ENCODE data around the gene TRIM10. TPM values are rescaled to one million over a fixed set of nuclear protein-coding genes. Genes with fewer than 3 reads are reported as not detected.

TRIM10 gene
- total and polyA plus RNA-seq, 4 donors = 0.29 to 128 (median 0.73) TPM

GRCh38 chr6:30129265-30130178 lies 31.5 kb downstream of the TRIM10 start:
- H3K9me3 ChIP-seq (ENCODE audit: control insufficient read depth in 4 of 4, low read length in 3 of 4) = no peaks in the 10 kb centered on the region
- no peak for DNase-seq (ENCODE audit: low spot score)
- no peak overlapping the region for H3K9ac ChIP-seq (ENCODE audit: low read depth in 1 of 2, low read length in 2 of 2)
- TF ChIP-seq HNF4G (IDR thresholded peaks at IDR 0.05) = no peak
- TF ChIP-seq SP1 (IDR thresholded peaks at IDR 0.05) = no peak
- no peak overlapping the region for H3K27ac ChIP-seq (ENCODE audit: low read depth in 1 of 2, low read length in 2 of 2)
- no peaks in the 10 kb centered on the region for H3K36me3 ChIP-seq (ENCODE audit: control insufficient read depth in 4 of 4, insufficient read depth in 3 of 4, low read depth in 1 of 4, low read length in 3 of 4)
- WGBS = 70% methylated on average over 10 of the region's 10 CpGs
- peaks cover 0 to 14% (median 1%) of the 10 kb centered on the region in 4 donors for H3K27me3 ChIP-seq (ENCODE audit: control insufficient read depth in 4 of 4, insufficient read depth in 4 of 4, low read length in 3 of 4)
- H3K4me3 ChIP-seq (ENCODE audit: low read depth in 1 of 3, low read length in 3 of 3) = no peak overlapping the region
- H3K4me1 ChIP-seq (ENCODE audit: control insufficient read depth in 4 of 4, insufficient read depth in 4 of 4, low read length in 3 of 4) = peaks cover 2 to 7% (median 4%) of the 10 kb centered on the region in 4 donors

GRCh38 chr6:30127238-30128093 lies 33.5 kb downstream of the TRIM10 start:
- H3K36me3 ChIP-seq (ENCODE audit: control insufficient read depth in 4 of 4, insufficient read depth in 3 of 4, low read depth in 1 of 4, low read length in 3 of 4) = no peaks in the 10 kb centered on the region
- DNase-seq (ENCODE audit: low spot score) = no peak
- 27% methylated on average over 50 of the region's 50 CpGs for WGBS
- H3K4me1 ChIP-seq (ENCODE audit: control insufficient read depth in 4 of 4, insufficient read depth in 4 of 4, low read length in 3 of 4) = peaks cover 2 to 7% (median 4%) of the 10 kb centered on the region in 4 donors
- peaks cover 0 to 12% (median 1%) of the 10 kb centered on the region in 4 donors for H3K27me3 ChIP-seq (ENCODE audit: control insufficient read depth in 4 of 4, insufficient read depth in 4 of 4, low read length in 3 of 4)
- H3K27ac ChIP-seq (ENCODE audit: low read depth in 1 of 2, low read length in 2 of 2) = no peak overlapping the region
- H3K9me3 ChIP-seq (ENCODE audit: control insufficient read depth in 4 of 4, low read length in 3 of 4) = no peaks in the 10 kb centered on the region
- H3K9ac ChIP-seq (ENCODE audit: low read depth in 1 of 2, low read length in 2 of 2) = no peak overlapping the region
- no peak for TF ChIP-seq TAF1 (conservative IDR thresholded peaks at IDR 0.05)
- no peak for TF ChIP-seq HNF4A (conservative IDR thresholded peaks at IDR 0.05)
- TF ChIP-seq CTCF (IDR thresholded peaks at IDR 0.05; ENCODE audit: low read depth, low read length, missing input control) = no peak
- TF ChIP-seq NR2F2 (IDR thresholded peaks at IDR 0.05) = no peak
- no peak for TF ChIP-seq RAD21 (IDR thresholded peaks at IDR 0.05)
- no peak for TF ChIP-seq ZBTB33 (IDR thresholded peaks at IDR 0.05)
- TF ChIP-seq FOXA1 (IDR thresholded peaks at IDR 0.05) = no peak
- TF ChIP-seq RXRA (IDR thresholded peaks at IDR 0.05) = no peak
- no peak for TF ChIP-seq SP1 (IDR thresholded peaks at IDR 0.05)
- no peak for TF ChIP-seq YY1 (IDR thresholded peaks at IDR 0.05)
- TF ChIP-seq FOXA2 (IDR thresholded peaks at IDR 0.05) = no peak
- TF ChIP-seq MAX (IDR thresholded peaks at IDR 0.05) = no peak
- no peak for TF ChIP-seq REST (IDR thresholded peaks at IDR 0.05)
- no peak for TF ChIP-seq EGR1 (IDR thresholded peaks at IDR 0.05; ENCODE audit: low read depth in 2 of 2)
- TF ChIP-seq ATF3 (IDR thresholded peaks at IDR 0.05) = no peak
- TF ChIP-seq GABPA (IDR thresholded peaks at IDR 0.05 in 1 of 2, conservative IDR thresholded peaks at IDR 0.05 in 1 of 2) = no peak
- no peak for TF ChIP-seq JUND (IDR thresholded peaks at IDR 0.05)
- TF ChIP-seq HNF4G (IDR thresholded peaks at IDR 0.05) = no peak
- no peak overlapping the region for H3K4me3 ChIP-seq (ENCODE audit: low read depth in 1 of 3, low read length in 3 of 3)

Measured in liver (tissue), 9 donors.